PFSK-1 (cell line): ENCODE data around the gene DNAH8.

ENCODE experiments used
- POLR2AphosphoS5 ChIP-seq: IDR thresholded peaks from 2 replicates; pipeline ENCODE4 v1.6.1; 2012; ENCODE audit warnings: low read depth, mild to moderate bottlenecking, control low read depth, low read length, moderate library complexity
- SIN3A ChIP-seq: IDR thresholded peaks from 2 replicates; pipeline ENCODE4 v1.6.1; 2012; ENCODE audit warnings: mild to moderate bottlenecking, low read length, moderate library complexity, borderline replicate concordance; ENCODE audit not compliant: insufficient read depth
- TAF1 ChIP-seq: IDR thresholded peaks from 2 replicates; pipeline ENCODE4 v1.6.1; 2012; ENCODE audit warnings: low read length, control low read depth, borderline replicate concordance; ENCODE audit not compliant: insufficient read depth
- TF ChIP-seq, protein P1 (sequence below), 2 experiments: IDR thresholded peaks; 2 replicates each; pipeline versions ENCODE4 v1.6.1 to v1.8.0; 2011 to 2012; ENCODE audit warnings: low read depth in 2 of 2, low read length in 2 of 2, control low read depth in 1 of 2, inconsistent platforms in 1 of 2, mild to moderate bottlenecking in 1 of 2, moderate library complexity in 1 of 2; ENCODE audit not compliant: insufficient read depth in 1 of 2

DNA sequence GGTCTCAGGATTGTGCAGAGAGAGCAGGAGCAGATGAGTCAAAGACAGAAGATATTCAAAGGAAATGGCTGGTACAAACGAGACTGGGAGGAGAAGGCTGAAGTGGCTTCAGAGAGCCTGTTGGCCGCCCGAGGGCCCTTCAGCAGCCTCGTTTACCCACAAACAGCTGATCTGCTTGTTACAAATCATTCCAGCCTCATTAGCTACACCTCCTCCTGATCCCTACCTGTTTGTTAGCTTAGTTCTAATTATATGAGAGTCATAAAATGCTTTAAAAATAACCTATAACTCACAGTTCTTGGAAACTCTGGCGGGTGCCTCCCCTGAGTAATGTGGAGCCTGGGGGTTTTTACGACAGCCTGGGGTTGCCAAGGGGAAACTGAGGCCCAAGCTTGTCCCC lies 346.1 kb downstream of the DNAH8 start:
- TF ChIP-seq POLR2AphosphoS5 (no peak), TAF1 (no peak), SIN3A (no peak)
- TF ChIP-seq, protein P1, sequence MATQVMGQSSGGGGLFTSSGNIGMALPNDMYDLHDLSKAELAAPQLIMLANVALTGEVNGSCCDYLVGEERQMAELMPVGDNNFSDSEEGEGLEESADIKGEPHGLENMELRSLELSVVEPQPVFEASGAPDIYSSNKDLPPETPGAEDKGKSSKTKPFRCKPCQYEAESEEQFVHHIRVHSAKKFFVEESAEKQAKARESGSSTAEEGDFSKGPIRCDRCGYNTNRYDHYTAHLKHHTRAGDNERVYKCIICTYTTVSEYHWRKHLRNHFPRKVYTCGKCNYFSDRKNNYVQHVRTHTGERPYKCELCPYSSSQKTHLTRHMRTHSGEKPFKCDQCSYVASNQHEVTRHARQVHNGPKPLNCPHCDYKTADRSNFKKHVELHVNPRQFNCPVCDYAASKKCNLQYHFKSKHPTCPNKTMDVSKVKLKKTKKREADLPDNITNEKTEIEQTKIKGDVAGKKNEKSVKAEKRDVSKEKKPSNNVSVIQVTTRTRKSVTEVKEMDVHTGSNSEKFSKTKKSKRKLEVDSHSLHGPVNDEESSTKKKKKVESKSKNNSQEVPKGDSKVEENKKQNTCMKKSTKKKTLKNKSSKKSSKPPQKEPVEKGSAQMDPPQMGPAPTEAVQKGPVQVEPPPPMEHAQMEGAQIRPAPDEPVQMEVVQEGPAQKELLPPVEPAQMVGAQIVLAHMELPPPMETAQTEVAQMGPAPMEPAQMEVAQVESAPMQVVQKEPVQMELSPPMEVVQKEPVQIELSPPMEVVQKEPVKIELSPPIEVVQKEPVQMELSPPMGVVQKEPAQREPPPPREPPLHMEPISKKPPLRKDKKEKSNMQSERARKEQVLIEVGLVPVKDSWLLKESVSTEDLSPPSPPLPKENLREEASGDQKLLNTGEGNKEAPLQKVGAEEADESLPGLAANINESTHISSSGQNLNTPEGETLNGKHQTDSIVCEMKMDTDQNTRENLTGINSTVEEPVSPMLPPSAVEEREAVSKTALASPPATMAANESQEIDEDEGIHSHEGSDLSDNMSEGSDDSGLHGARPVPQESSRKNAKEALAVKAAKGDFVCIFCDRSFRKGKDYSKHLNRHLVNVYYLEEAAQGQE (IDR thresholded peaks at IDR 0.05; ENCODE audit: insufficient read depth in 1 of 2, low read depth in 2 of 2, low read length in 2 of 2), result no peak
